Measurements from ENCODE around the gene SIRPG.

DNA sequence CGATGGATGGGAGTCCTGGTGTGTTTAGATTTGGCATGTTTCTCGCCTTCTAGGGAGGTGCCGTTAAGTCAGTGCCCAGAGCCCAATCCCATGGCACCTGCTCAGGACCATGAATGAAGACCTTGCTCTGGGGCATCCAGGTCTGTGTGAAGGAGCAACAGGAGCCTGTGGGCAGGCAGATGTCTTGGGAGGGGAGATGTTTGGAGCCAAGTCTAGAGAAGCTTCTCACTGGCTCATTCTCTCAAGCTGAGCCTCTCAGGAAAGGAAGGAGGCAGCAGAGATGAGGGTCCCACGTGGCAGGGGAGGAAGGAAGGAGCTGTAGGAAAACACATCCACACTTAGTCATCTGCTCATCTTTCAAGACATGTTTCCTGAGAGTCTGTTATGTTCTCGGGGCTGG is 28.3 kb downstream of the SIRPG start:
- TF ChIP-seq POLR2A (IDR thresholded peaks at IDR 0.05): no peak
- TF ChIP-seq, protein P1, sequence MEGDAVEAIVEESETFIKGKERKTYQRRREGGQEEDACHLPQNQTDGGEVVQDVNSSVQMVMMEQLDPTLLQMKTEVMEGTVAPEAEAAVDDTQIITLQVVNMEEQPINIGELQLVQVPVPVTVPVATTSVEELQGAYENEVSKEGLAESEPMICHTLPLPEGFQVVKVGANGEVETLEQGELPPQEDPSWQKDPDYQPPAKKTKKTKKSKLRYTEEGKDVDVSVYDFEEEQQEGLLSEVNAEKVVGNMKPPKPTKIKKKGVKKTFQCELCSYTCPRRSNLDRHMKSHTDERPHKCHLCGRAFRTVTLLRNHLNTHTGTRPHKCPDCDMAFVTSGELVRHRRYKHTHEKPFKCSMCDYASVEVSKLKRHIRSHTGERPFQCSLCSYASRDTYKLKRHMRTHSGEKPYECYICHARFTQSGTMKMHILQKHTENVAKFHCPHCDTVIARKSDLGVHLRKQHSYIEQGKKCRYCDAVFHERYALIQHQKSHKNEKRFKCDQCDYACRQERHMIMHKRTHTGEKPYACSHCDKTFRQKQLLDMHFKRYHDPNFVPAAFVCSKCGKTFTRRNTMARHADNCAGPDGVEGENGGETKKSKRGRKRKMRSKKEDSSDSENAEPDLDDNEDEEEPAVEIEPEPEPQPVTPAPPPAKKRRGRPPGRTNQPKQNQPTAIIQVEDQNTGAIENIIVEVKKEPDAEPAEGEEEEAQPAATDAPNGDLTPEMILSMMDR (IDR thresholded peaks at IDR 0.05): no peak
